CD8-positive, alpha-beta memory T cell (primary cell): ENCODE results near the gene TNIK. TPM values are rescaled to one million over a fixed set of nuclear protein-coding genes. Genes with fewer than 3 reads are reported as not detected.
A peak's percentile ranks its signal among the peaks of the same experiment; 100 is the strongest.

Source experiments
- CTCF ChIA-PET: fragments of 350-600 bp; sonication (Branson Sonifier 250); formaldehyde crosslinking; loops from one replicate; lab custom pipeline; 2021; ENCODE audit warnings: antibody characterized with exemption; lab: Charles Lee
- POLR2A ChIA-PET: fragments of 350-600 bp; sonication (Branson Sonifier 250); formaldehyde crosslinking; loops from one replicate; lab custom pipeline; 2021; ENCODE audit warnings: antibody characterized with exemption; lab: Charles Lee
- DNase-seq, 5 donors: peaks; one replicate each; pipeline versions ENCODE4 v3.0.0 to v3.0.0-alpha.2; 2020 to 2022; ENCODE audit warnings: mixed read lengths in 1 of 5
- H3K27ac ChIP-seq: one replicate; pipeline ENCODE4 v1.7.0; 2013; ENCODE audit warnings: low read depth, mild to moderate bottlenecking, low read length, moderate library complexity
- H3K27me3 ChIP-seq: 2 replicates; pipeline ENCODE4 v1.7.0; 2013; ENCODE audit warnings: low read length, mild to moderate bottlenecking; ENCODE audit not compliant: insufficient read depth, poor library complexity, severe bottlenecking
- H3K36me3 ChIP-seq: 2 replicates; pipeline ENCODE4 v1.7.0; 2013; ENCODE audit warnings: mild to moderate bottlenecking, low read length, moderate library complexity; ENCODE audit not compliant: insufficient read depth
- H3K4me1 ChIP-seq: 2 replicates; pipeline ENCODE4 v1.7.0; 2013; ENCODE audit warnings: mild to moderate bottlenecking, low read length, moderate library complexity; ENCODE audit not compliant: insufficient read depth
- H3K4me3 ChIP-seq: 2 replicates; pipeline ENCODE4 v1.7.0; 2013; ENCODE audit warnings: mild to moderate bottlenecking, low read length
- H3K9me3 ChIP-seq: 2 replicates; pipeline ENCODE4 v1.7.0; 2013; ENCODE audit warnings: mild to moderate bottlenecking, low read length
- H3K27ac Mint-ChIP-seq, 8 donors: one replicate each; pipeline ENCODE4 v1.8.0; 2020 to 2021; ENCODE audit warnings: mixed read lengths in 8 of 8, mild to moderate bottlenecking in 6 of 8, inconsistent platforms in 3 of 8, moderate library complexity in 3 of 8
- H3K27me3 Mint-ChIP-seq, 2 donors: one replicate each; pipeline ENCODE4 v1.8.0; 2020 to 2021; ENCODE audit warnings: mixed read lengths in 2 of 2, mild to moderate bottlenecking in 1 of 2, moderate library complexity in 1 of 2
- H3K36me3 Mint-ChIP-seq, 3 donors: one replicate each; pipeline ENCODE4 v1.8.0; 2020 to 2021; ENCODE audit warnings: mixed read lengths in 3 of 3, inconsistent platforms in 1 of 3, mild to moderate bottlenecking in 1 of 3
- H3K4me1 Mint-ChIP-seq, 3 donors: one replicate each; pipeline ENCODE4 v1.8.0; 2020 to 2021; ENCODE audit warnings: mixed read lengths in 3 of 3, inconsistent platforms in 1 of 3, mild to moderate bottlenecking in 1 of 3
- H3K4me3 Mint-ChIP-seq, 7 donors: one replicate each; pipeline ENCODE4 v1.8.0; 2020 to 2021; ENCODE audit warnings: mixed read lengths in 7 of 7, mild to moderate bottlenecking in 6 of 7, moderate library complexity in 4 of 7, inconsistent platforms in 2 of 7
- H3K9me3 Mint-ChIP-seq, 5 donors: one replicate each; pipeline ENCODE4 v1.8.0; 2020 to 2022; ENCODE audit warnings: mixed read lengths in 5 of 5, mild to moderate bottlenecking in 3 of 5, moderate library complexity in 2 of 5, inconsistent platforms in 1 of 5
- polyA plus RNA-seq: library from polyadenylated mRNA; unstranded; fragments of 300-500 nt; fragmentation: Illumina TruSeq; gene quantifications from one replicate; pipeline ENCODE4 v1.2.3, GENCODE V29; 2021
- total RNA-seq, 2 experiments: library from RNA; stranded (reverse); gene quantifications; one replicate each; pipeline ENCODE4 v1.2.3, GENCODE V29; 2021

Gene TNIK
- total and polyA plus RNA-seq, 3 experiments from 2014 or later: 15.9 to 19.2 (median 17.7) TPM

GRCh38 chr3:171044384-171044783 is 415.8 kb downstream of the TNIK start:
- Histone ChIP-seq H3K4me1 (no peaks in the 10 kb centered on the region), H3K27me3 (no peaks in the 10 kb centered on the region), H3K9me3 (no peaks in the 10 kb centered on the region), H3K36me3 (no peaks in the 10 kb centered on the region), H3K27ac (no peak overlapping the region), H3K4me3 (no peak overlapping the region)
- no peak overlapping the region for H3K27ac Mint-ChIP-seq
- H3K27me3 Mint-ChIP-seq: peaks cover 13 to 38% of the 10 kb centered on the region in 2 donors
- no peaks in the 10 kb centered on the region for H3K4me1 Mint-ChIP-seq
- no peak overlapping the region for H3K4me3 Mint-ChIP-seq
- no peak for DNase-seq
- POLR2A ChIA-PET: no interaction called here
- H3K36me3 Mint-ChIP-seq: no peaks in the 10 kb centered on the region
- H3K9me3 Mint-ChIP-seq: no peaks in the 10 kb centered on the region
- CTCF ChIA-PET: no interaction called here

- no peaks in the 10 kb centered on the region for H3K4me1 ChIP-seq
- H3K27ac ChIP-seq: no peak overlapping the region
- Mint-ChIP-seq H3K36me3 (no peaks in the 10 kb centered on the region), H3K27ac (no peak overlapping the region), H3K27me3 (peaks cover 14 to 63% of the 10 kb centered on the region in 2 donors), H3K4me3 (no peak overlapping the region), H3K4me1 (no peaks in the 10 kb centered on the region), H3K9me3 (no peaks in the 10 kb centered on the region)
- no peaks in the 10 kb centered on the region for H3K9me3 ChIP-seq
- POLR2A ChIA-PET: no interaction called here
- DNase-seq: no peak
- no peak overlapping the region for H3K4me3 ChIP-seq
- CTCF ChIA-PET: no interaction called here
- no peaks in the 10 kb centered on the region for H3K27me3 ChIP-seq
- no peaks in the 10 kb centered on the region for H3K36me3 ChIP-seq
These were observed 420.5 kb downstream of the TNIK start for GRCh38 chr3:171039674-171040073.

GRCh38 chr3:171038342-171038741 is 421.9 kb downstream of the TNIK start:
- Histone ChIP-seq H3K4me1 (no peaks in the 10 kb centered on the region), H3K4me3 (no peak overlapping the region), H3K27me3 (no peaks in the 10 kb centered on the region), H3K27ac (no peak overlapping the region), H3K36me3 (no peaks in the 10 kb centered on the region), H3K9me3 (no peaks in the 10 kb centered on the region)
- no peaks in the 10 kb centered on the region for H3K36me3 Mint-ChIP-seq
- peaks cover 14 to 57% of the 10 kb centered on the region in 2 donors for H3K27me3 Mint-ChIP-seq
- H3K4me3 Mint-ChIP-seq: no peak overlapping the region
- H3K27ac Mint-ChIP-seq: no peak overlapping the region
- ChIA-PET POLR2A (no interaction called here), CTCF (no interaction called here)
- H3K4me1 Mint-ChIP-seq: no peaks in the 10 kb centered on the region
- DNase-seq: no peak
- H3K9me3 Mint-ChIP-seq: no peaks in the 10 kb centered on the region

- H3K4me1 ChIP-seq: peaks cover 5% of the 10 kb centered on the region
- POLR2A ChIA-PET: no interaction called here
These were observed 431.4 kb downstream of the TNIK start for GRCh38 chr3:171028779-171029232.

GRCh38 chr3:171028025-171028778 is 432.0 kb downstream of the TNIK start:
- Mint-ChIP-seq H3K4me1 (peaks cover 0 to 6% (median 0%) of the 10 kb centered on the region in 3 donors), H3K27ac (no peak overlapping the region), H3K27me3 (peaks cover 0 to 21% of the 10 kb centered on the region in 2 donors), H3K4me3 (no peak overlapping the region), H3K9me3 (no peaks in the 10 kb centered on the region), H3K36me3 (no peaks in the 10 kb centered on the region)
- peak in 1 of 5 donors; percentile 10 for DNase-seq
- Histone ChIP-seq H3K4me1 (peaks cover 5% of the 10 kb centered on the region), H3K4me3 (peak overlapping the region; percentile 25), H3K27ac (no peak overlapping the region), H3K27me3 (no peaks in the 10 kb centered on the region), H3K9me3 (no peaks in the 10 kb centered on the region), H3K36me3 (no peaks in the 10 kb centered on the region)
- ChIA-PET CTCF (no interaction called here), POLR2A (no interaction called here)

More at GRCh38 chr3:171028779-171029232, 431.4 kb downstream of the TNIK start:
- H3K36me3 ChIP-seq: no peaks in the 10 kb centered on the region
- H3K36me3 Mint-ChIP-seq: no peaks in the 10 kb centered on the region
- CTCF ChIA-PET: no interaction called here
- peaks cover 0 to 6% (median 0%) of the 10 kb centered on the region in 3 donors for H3K4me1 Mint-ChIP-seq
- H3K9me3 Mint-ChIP-seq: no peaks in the 10 kb centered on the region
- H3K9me3 ChIP-seq: no peaks in the 10 kb centered on the region
- H3K4me3 Mint-ChIP-seq: no peak overlapping the region
- H3K27ac ChIP-seq: no peak overlapping the region
- H3K4me3 ChIP-seq: peak overlapping the region; percentile 25
- H3K27ac Mint-ChIP-seq: no peak overlapping the region
- DNase-seq: no peak
- no peaks in the 10 kb centered on the region for H3K27me3 ChIP-seq
- H3K27me3 Mint-ChIP-seq: peaks cover 0 to 21% of the 10 kb centered on the region in 2 donors

GRCh38 chr3:171026597-171027293 is 433.5 kb downstream of the TNIK start, which contains the start of gene SLC2A2:
TSS of gene SLC2A2 (minus strand) at chr3:171026720. CDS start at chr3:171026670, 50 bp downstream.
- no peaks in the 10 kb centered on the region for H3K36me3 ChIP-seq
- CTCF ChIA-PET: no interaction called here
- no peak within 1 kb of the TSS for H3K4me3 ChIP-seq
- Mint-ChIP-seq H3K36me3 (no peaks in the 10 kb centered on the region), H3K4me3 (peak within 1 kb of the TSS in 1 of 7 donors; percentile 1), H3K27ac (no peak within 1 kb of the TSS), H3K9me3 (no peaks in the 10 kb centered on the region), H3K4me1 (peaks cover 0 to 6% (median 0%) of the 10 kb centered on the region in 3 donors), H3K27me3 (peaks cover 0 to 29% of the 10 kb centered on the region in 2 donors)
- POLR2A ChIA-PET: no interaction called here
- no peak for DNase-seq
- peaks cover 5% of the 10 kb centered on the region for H3K4me1 ChIP-seq
- peaks cover 3% of the 10 kb centered on the region for H3K27me3 ChIP-seq
- H3K27ac ChIP-seq: no peak within 1 kb of the TSS
- H3K9me3 ChIP-seq: no peaks in the 10 kb centered on the region

- DNase-seq: no peak
- Histone ChIP-seq H3K4me1 (peaks cover 2% of the 10 kb centered on the region), H3K4me3 (no peak overlapping the region), H3K9me3 (no peaks in the 10 kb centered on the region), H3K27me3 (peaks cover 3% of the 10 kb centered on the region), H3K36me3 (no peaks in the 10 kb centered on the region), H3K27ac (no peak overlapping the region)
- CTCF ChIA-PET: no interaction called here
- no peaks in the 10 kb centered on the region for H3K36me3 Mint-ChIP-seq
- POLR2A ChIA-PET: no interaction called here
- H3K4me1 Mint-ChIP-seq: peaks cover 0 to 6% (median 0%) of the 10 kb centered on the region in 3 donors
- H3K27me3 Mint-ChIP-seq: peaks cover 0 to 37% of the 10 kb centered on the region in 2 donors
- no peaks in the 10 kb centered on the region for H3K9me3 Mint-ChIP-seq
- no peak overlapping the region for H3K4me3 Mint-ChIP-seq
- H3K27ac Mint-ChIP-seq: no peak overlapping the region
These were observed 436.6 kb downstream of the TNIK start for GRCh38 chr3:171023566-171023965.

- Histone ChIP-seq H3K36me3 (no peaks in the 10 kb centered on the region), H3K4me3 (no peak overlapping the region), H3K4me1 (no peaks in the 10 kb centered on the region), H3K27me3 (peaks cover 3% of the 10 kb centered on the region), H3K27ac (no peak overlapping the region), H3K9me3 (no peaks in the 10 kb centered on the region)
- H3K27me3 Mint-ChIP-seq: peaks cover 5 to 41% of the 10 kb centered on the region in 2 donors
- DNase-seq: no peak
- no peak overlapping the region for H3K4me3 Mint-ChIP-seq
- H3K4me1 Mint-ChIP-seq: no peaks in the 10 kb centered on the region
- no peaks in the 10 kb centered on the region for H3K9me3 Mint-ChIP-seq
- no peaks in the 10 kb centered on the region for H3K36me3 Mint-ChIP-seq
- POLR2A ChIA-PET: no interaction called here
- no peak overlapping the region for H3K27ac Mint-ChIP-seq
- CTCF ChIA-PET: no interaction called here
These were observed 438.8 kb downstream of the TNIK start for GRCh38 chr3:171021377-171021776.
